WTC11 (cell line): ENCODE measurements around the gene MAMDC2. TPM values are rescaled to one million over a fixed set of nuclear protein-coding genes. Genes with fewer than 3 reads are reported as not detected.

Experiments
- total RNA-seq: library from RNA; stranded (reverse); gene quantifications from 3 replicates; pipeline ENCODE4 v1.2.3, GENCODE V29; 2021

Gene MAMDC2
- total RNA-seq, 1 experiment from 2014 or later = 6.0 TPM

Other genes with a start within 250 kb of the MAMDC2 start
- 11.2 to 29.2 TPM (median 11.5 TPM) in 3 replicates for gene CFAP95, start 223.0 kb upstream of the MAMDC2 start, total RNA-seq
- gene SMC5, start 215.1 kb downstream of the MAMDC2 start, total RNA-seq = 20.2 to 21.8 TPM (median 21.4 TPM) in 3 replicates